GM21737 (cell line): ENCODE results near the gene ANKS1A.
A peak's percentile ranks its signal among the peaks of the same experiment; 100 is the strongest.
"Not testable (repeated sequence)": the region's sequence is repeated elsewhere in the genome, so short reads cannot be mapped to it uniquely, and the experiment has no call there.

Experiments
- ATAC-seq: cut with Tn5 transposase; IDR thresholded peaks from one replicate; pipeline ENCODE4 v1.9.1; 2021; ENCODE audit warnings: mild to moderate bottlenecking, moderate library complexity; ENCODE audit not compliant: unreplicated experiment

ANKS1A gene

GRCh38 chr6:34877869-34878485 is 11.1 kb upstream of the ANKS1A start:
- ATAC-seq = no peak

GRCh38 chr6:34884073-34884472 is 5.0 kb upstream of the ANKS1A start:
- ATAC-seq = not testable (repeated sequence)

GRCh38 chr6:34884996-34885395 is 4.1 kb upstream of the ANKS1A start:
- no peak for ATAC-seq

- ATAC-seq = not testable (repeated sequence)
These were observed 3.2 kb upstream of the ANKS1A start for GRCh38 chr6:34885837-34886236.

GRCh38 chr6:34887753-34888513 is 1.1 kb upstream of the ANKS1A start, which contains the start of gene TAF11:
Gene TAF11 (minus strand): TSS chr6:34888042. CDS start chr6:34887957, 85 bp downstream.
- peak; percentile 67 for ATAC-seq

- no peak for ATAC-seq
These were observed 570 bp upstream of the ANKS1A start for GRCh38 chr6:34888514-34888856.

- ATAC-seq = no peak
These were observed 1.5 kb downstream of the ANKS1A start for GRCh38 chr6:34890533-34890925.

GRCh38 chr6:34891296-34891695 is 2.2 kb downstream of the ANKS1A start:
- no peak for ATAC-seq

- ATAC-seq = no peak
These were observed 5.6 kb downstream of the ANKS1A start for GRCh38 chr6:34894693-34895092.

GRCh38 chr6:34897130-34897529 is 8.1 kb downstream of the ANKS1A start:
- no peak for ATAC-seq

- no peak for ATAC-seq
These were observed 8.7 kb downstream of the ANKS1A start for GRCh38 chr6:34897716-34898115.

GRCh38 chr6:34899748-34900147 is 10.7 kb downstream of the ANKS1A start:
- not testable (repeated sequence) for ATAC-seq

GRCh38 chr6:34900321-34901031 is 11.4 kb downstream of the ANKS1A start:
- no peak for ATAC-seq

- no peak for ATAC-seq
These were observed 12.9 kb downstream of the ANKS1A start for GRCh38 chr6:34901930-34902329.

GRCh38 chr6:34904990-34905613 is 16.0 kb downstream of the ANKS1A start:
- no peak for ATAC-seq

- ATAC-seq = no peak
These were observed 17.8 kb downstream of the ANKS1A start for GRCh38 chr6:34906826-34907225.

GRCh38 chr6:34908194-34908593 is 19.1 kb downstream of the ANKS1A start:
- ATAC-seq = no peak

GRCh38 chr6:34909320-34909883 is 20.3 kb downstream of the ANKS1A start:
- no peak for ATAC-seq

GRCh38 chr6:34911822-34912221 is 22.8 kb downstream of the ANKS1A start:
- no peak for ATAC-seq

GRCh38 chr6:34912715-34913464 is 23.8 kb downstream of the ANKS1A start:
- ATAC-seq = no peak
